Measurements from ENCODE around the gene MARVELD2. TPM values are rescaled to one million over a fixed set of nuclear protein-coding genes. Genes with fewer than 3 reads are reported as not detected.
A peak's percentile ranks its signal among the peaks of the same experiment; 100 is the strongest.

MARVELD2 gene
- total and polyA plus RNA-seq, 2 of the 13 experiments (the other 11 are each of a cell fraction or from before 2014, with no cell fraction given), result 11.1 to 15.4 TPM

DNA sequence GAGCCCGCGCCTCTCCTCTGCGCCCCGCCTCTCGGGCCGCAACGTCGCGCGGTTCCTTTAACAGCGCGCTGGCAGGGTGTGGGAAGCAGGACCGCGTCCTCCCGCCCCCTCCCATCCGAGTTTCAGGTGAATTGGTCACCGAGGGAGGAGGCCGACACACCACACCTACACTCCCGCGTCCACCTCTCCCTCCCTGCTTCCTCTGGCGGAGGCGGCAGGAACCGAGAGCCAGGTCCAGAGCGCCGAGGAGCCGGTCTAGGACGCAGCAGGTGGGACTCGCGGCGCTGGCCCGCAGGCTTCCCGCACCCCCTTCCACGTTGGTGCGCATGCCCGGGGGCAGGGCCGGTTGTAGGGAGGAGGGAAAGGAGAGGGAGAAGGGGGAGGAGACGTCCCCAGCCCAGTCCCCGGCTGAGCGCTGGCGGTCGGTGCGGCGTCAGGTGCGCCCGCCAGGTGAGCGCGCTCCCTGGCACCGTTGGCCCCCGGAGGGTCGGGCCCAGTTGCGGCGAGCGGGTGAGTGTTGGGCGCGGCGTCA lies 77.5 kb downstream of the MARVELD2 start, which contains the start of gene OCLN (continued):
- TF ChIP-seq, protein P1, sequence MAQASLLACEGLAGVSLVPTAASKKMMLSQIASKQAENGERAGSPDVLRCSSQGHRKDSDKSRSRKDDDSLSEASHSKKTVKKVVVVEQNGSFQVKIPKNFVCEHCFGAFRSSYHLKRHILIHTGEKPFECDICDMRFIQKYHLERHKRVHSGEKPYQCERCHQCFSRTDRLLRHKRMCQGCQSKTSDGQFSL (CRISPR knock-in tag; IDR thresholded peaks at IDR 0.05), result peak; percentile 90
- TF ChIP-seq SP5 (CRISPR knock-in tag; IDR thresholded peaks at IDR 0.05; ENCODE audit: borderline replicate concordance, low read depth), result no peak; the same call in 1 of the 2 replicates
- TF ChIP-seq TBL1XR1 (IDR thresholded peaks at IDR 0.05; ENCODE audit: borderline replicate concordance, low read length, partially characterized antibody), result no peak
- TF ChIP-seq HNRNPH1 (optimal IDR thresholded peaks at IDR 0.05; ENCODE audit: low read depth, low read length), result no peak
- TF ChIP-seq MED13 (CRISPR knock-in tag; IDR thresholded peaks at IDR 0.05), result no peak
- peak; percentile 51 for TF ChIP-seq SP4 (CRISPR knock-in tag; IDR thresholded peaks at IDR 0.05)
- TF ChIP-seq, protein P2, sequence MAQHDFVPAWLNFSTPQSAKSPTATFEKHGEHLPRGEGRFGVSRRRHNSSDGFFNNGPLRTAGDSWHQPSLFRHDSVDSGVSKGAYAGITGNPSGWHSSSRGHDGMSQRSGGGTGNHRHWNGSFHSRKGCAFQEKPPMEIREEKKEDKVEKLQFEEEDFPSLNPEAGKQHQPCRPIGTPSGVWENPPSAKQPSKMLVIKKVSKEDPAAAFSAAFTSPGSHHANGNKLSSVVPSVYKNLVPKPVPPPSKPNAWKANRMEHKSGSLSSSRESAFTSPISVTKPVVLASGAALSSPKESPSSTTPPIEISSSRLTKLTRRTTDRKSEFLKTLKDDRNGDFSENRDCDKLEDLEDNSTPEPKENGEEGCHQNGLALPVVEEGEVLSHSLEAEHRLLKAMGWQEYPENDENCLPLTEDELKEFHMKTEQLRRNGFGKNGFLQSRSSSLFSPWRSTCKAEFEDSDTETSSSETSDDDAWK (CRISPR knock-in tag; IDR thresholded peaks at IDR 0.05), result no peak
- TF ChIP-seq ZNF777 (CRISPR knock-in tag; IDR thresholded peaks at IDR 0.05), result peak; percentile 25; the same call in 1 of the 2 replicates
- no peak for TF ChIP-seq ATAD3A (CRISPR knock-in tag; IDR thresholded peaks at IDR 0.05)
- no peak; the same call in 1 of the 2 replicates for TF ChIP-seq ZNF891 (CRISPR knock-in tag; IDR thresholded peaks at IDR 0.05)
- no peak for TF ChIP-seq RARA (CRISPR knock-in tag; IDR thresholded peaks at IDR 0.05)
- TF ChIP-seq ZNF598 (CRISPR knock-in tag; IDR thresholded peaks at IDR 0.05; ENCODE audit: borderline replicate concordance), result peak; percentile 92; the same call in 1 of the 2 replicates
- TF ChIP-seq, protein P3, sequence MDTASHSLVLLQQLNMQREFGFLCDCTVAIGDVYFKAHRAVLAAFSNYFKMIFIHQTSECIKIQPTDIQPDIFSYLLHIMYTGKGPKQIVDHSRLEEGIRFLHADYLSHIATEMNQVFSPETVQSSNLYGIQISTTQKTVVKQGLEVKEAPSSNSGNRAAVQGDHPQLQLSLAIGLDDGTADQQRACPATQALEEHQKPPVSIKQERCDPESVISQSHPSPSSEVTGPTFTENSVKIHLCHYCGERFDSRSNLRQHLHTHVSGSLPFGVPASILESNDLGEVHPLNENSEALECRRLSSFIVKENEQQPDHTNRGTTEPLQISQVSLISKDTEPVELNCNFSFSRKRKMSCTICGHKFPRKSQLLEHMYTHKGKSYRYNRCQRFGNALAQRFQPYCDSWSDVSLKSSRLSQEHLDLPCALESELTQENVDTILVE (CRISPR knock-in tag; IDR thresholded peaks at IDR 0.05), result peak; percentile 37; the same call in 1 of the 2 replicates
- TF ChIP-seq, protein P4, sequence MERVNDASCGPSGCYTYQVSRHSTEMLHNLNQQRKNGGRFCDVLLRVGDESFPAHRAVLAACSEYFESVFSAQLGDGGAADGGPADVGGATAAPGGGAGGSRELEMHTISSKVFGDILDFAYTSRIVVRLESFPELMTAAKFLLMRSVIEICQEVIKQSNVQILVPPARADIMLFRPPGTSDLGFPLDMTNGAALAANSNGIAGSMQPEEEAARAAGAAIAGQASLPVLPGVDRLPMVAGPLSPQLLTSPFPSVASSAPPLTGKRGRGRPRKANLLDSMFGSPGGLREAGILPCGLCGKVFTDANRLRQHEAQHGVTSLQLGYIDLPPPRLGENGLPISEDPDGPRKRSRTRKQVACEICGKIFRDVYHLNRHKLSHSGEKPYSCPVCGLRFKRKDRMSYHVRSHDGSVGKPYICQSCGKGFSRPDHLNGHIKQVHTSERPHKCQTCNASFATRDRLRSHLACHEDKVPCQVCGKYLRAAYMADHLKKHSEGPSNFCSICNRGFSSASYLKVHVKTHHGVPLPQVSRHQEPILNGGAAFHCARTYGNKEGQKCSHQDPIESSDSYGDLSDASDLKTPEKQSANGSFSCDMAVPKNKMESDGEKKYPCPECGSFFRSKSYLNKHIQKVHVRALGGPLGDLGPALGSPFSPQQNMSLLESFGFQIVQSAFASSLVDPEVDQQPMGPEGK (CRISPR knock-in tag; IDR thresholded peaks at IDR 0.05), result peak; percentile 80
- TF ChIP-seq ZNF619 (CRISPR knock-in tag; IDR thresholded peaks at IDR 0.05), result 0 out of 2 replicates have a peak, but pooled peaks have one; percentile 90
- TF ChIP-seq, protein P5, sequence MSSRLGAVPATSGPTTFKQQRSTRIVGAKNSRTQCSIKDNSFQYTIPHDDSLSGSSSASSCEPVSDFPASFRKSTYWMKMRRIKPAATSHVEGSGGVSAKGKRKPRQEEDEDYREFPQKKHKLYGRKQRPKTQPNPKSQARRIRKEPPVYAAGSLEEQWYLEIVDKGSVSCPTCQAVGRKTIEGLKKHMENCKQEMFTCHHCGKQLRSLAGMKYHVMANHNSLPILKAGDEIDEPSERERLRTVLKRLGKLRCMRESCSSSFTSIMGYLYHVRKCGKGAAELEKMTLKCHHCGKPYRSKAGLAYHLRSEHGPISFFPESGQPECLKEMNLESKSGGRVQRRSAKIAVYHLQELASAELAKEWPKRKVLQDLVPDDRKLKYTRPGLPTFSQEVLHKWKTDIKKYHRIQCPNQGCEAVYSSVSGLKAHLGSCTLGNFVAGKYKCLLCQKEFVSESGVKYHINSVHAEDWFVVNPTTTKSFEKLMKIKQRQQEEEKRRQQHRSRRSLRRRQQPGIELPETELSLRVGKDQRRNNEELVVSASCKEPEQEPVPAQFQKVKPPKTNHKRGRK (CRISPR knock-in tag; IDR thresholded peaks at IDR 0.05), result no peak
- TF ChIP-seq YY1 (IDR thresholded peaks at IDR 0.05; ENCODE audit: insufficient read depth, insufficient replicate concordance, low read depth, low read length), result peak; percentile 48
- TF ChIP-seq, protein P6, sequence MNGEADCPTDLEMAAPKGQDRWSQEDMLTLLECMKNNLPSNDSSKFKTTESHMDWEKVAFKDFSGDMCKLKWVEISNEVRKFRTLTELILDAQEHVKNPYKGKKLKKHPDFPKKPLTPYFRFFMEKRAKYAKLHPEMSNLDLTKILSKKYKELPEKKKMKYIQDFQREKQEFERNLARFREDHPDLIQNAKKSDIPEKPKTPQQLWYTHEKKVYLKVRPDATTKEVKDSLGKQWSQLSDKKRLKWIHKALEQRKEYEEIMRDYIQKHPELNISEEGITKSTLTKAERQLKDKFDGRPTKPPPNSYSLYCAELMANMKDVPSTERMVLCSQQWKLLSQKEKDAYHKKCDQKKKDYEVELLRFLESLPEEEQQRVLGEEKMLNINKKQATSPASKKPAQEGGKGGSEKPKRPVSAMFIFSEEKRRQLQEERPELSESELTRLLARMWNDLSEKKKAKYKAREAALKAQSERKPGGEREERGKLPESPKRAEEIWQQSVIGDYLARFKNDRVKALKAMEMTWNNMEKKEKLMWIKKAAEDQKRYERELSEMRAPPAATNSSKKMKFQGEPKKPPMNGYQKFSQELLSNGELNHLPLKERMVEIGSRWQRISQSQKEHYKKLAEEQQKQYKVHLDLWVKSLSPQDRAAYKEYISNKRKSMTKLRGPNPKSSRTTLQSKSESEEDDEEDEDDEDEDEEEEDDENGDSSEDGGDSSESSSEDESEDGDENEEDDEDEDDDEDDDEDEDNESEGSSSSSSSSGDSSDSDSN (CRISPR knock-in tag; IDR thresholded peaks at IDR 0.05), result peak; percentile 77
- peak; percentile 82 for TF ChIP-seq KMT2B (CRISPR knock-in tag; IDR thresholded peaks at IDR 0.05)
- no peak for TF ChIP-seq RFXANK (CRISPR knock-in tag; IDR thresholded peaks at IDR 0.05)
- no peak for TF ChIP-seq ZC3H4 (CRISPR knock-in tag; IDR thresholded peaks at IDR 0.05; ENCODE audit: borderline replicate concordance)
- TF ChIP-seq ERF (CRISPR knock-in tag; IDR thresholded peaks at IDR 0.05), result no peak; the same call in 1 of the 2 replicates
- TF ChIP-seq PHF5A (CRISPR knock-in tag; IDR thresholded peaks at IDR 0.05; ENCODE audit: low read depth, unreplicated experiment), result no peak

All from HepG2 (cell line).